Stomach (tissue), 4 donors: Measurements from ENCODE around the gene NPAS2.

Experiments used
- CTCF ChIP-seq, 7 experiments: fragments of 450-650 bp in 4 of 7; fragments of 200-600 bp in 3 of 7; sonication (generic) in 3 of 7; IDR thresholded peaks; one replicate each; pipeline ENCODE4 v1.5.1; 2016 to 2019; ENCODE audit warnings: antibody characterized with exemption in 7 of 7, control low read depth in 2 of 7, mild to moderate bottlenecking in 1 of 7
- EP300 ChIP-seq: sonication (generic); formaldehyde crosslinking; IDR thresholded peaks from one replicate; pipeline ENCODE4 v1.6.1; 2017; ENCODE audit warnings: antibody characterized with exemption
- POLR2AphosphoS5 ChIP-seq, 3 donors: sonication (generic); formaldehyde crosslinking; IDR thresholded peaks; one replicate each; pipeline ENCODE4 v1.6.1; 2016; ENCODE audit warnings: antibody characterized with exemption in 3 of 3

- TF ChIP-seq CTCF (IDR thresholded peaks at IDR 0.05) (no peak), POLR2AphosphoS5 (IDR thresholded peaks at IDR 0.05) (no peak), EP300 (no peak)
Measured at GRCh38 chr2:100817388-100817985, 2.5 kb upstream of the NPAS2 start.
